Muscle layer of duodenum (tissue), 2 donors: ENCODE measurements around the gene RHBDF2.

Source experiments
- H3K27ac ChIP-seq: one replicate; pipeline ENCODE4 v1.7.0; 2013; ENCODE audit warnings: mild to moderate bottlenecking, low read length
- H3K27me3 ChIP-seq: one replicate; pipeline ENCODE4 v1.7.0; 2013; ENCODE audit warnings: low read depth, mild to moderate bottlenecking, control low read depth, low read length
- H3K36me3 ChIP-seq, 2 donors: one replicate each; pipeline ENCODE4 v1.7.0; 2013; ENCODE audit warnings: low read length in 2 of 2, control low read depth in 1 of 2, mild to moderate bottlenecking in 1 of 2; ENCODE audit not compliant: insufficient read depth in 2 of 2, control insufficient read depth in 1 of 2
- H3K4me1 ChIP-seq, 2 donors: one replicate each; pipeline ENCODE4 v1.7.0; 2013; ENCODE audit warnings: low read length in 2 of 2, mild to moderate bottlenecking in 2 of 2, control low read depth in 1 of 2, moderate library complexity in 1 of 2; ENCODE audit not compliant: insufficient read depth in 2 of 2, control insufficient read depth in 1 of 2
- H3K4me3 ChIP-seq, 2 donors: one replicate each; pipeline ENCODE4 v1.7.0; 2013; ENCODE audit warnings: low read length in 2 of 2, low read depth in 1 of 2, mild to moderate bottlenecking in 1 of 2
- H3K9me3 ChIP-seq, 2 donors: one replicate each; pipeline ENCODE4 v1.7.0; 2013; ENCODE audit warnings: low read length in 2 of 2, control low read depth in 1 of 2, mild to moderate bottlenecking in 1 of 2; ENCODE audit not compliant: control insufficient read depth in 1 of 2
- donor health status: healthy.

Gene RHBDF2

DNA sequence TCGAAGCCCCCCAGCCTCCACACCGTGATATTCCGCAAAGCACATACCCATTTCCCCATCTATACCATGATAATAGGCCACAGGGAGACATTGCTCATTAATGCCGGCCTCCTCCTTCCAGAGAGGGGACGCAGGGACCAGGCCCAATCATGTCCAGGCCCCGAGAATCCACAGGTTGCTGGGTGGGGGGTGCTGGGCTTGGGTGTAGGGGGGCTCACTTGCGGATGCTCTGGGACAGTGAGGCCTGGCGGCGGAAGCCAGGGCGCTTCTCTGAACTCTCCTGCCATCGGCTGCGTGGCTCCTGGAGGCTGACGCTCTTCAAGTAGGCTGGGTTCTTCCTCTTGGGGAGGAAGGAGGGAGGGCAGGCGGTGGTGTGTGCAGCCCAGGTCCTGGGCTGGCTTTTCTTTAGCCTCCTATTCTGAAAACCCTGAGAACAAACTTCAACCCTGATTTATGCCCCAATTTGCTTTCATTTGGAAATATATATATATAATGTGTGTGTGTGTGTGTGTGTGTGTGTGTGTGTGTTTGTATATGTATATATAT lies 21.6 kb downstream of the RHBDF2 start:
- Histone ChIP-seq H3K4me3 (no peak overlapping the region), H3K9me3 (no peaks in the 10 kb centered on the region), H3K36me3 (no peaks in the 10 kb centered on the region), H3K27ac (no peak overlapping the region), H3K27me3 (no peaks in the 10 kb centered on the region), H3K4me1 (peaks cover 0 to 4% of the 10 kb centered on the region in 2 donors)

DNA sequence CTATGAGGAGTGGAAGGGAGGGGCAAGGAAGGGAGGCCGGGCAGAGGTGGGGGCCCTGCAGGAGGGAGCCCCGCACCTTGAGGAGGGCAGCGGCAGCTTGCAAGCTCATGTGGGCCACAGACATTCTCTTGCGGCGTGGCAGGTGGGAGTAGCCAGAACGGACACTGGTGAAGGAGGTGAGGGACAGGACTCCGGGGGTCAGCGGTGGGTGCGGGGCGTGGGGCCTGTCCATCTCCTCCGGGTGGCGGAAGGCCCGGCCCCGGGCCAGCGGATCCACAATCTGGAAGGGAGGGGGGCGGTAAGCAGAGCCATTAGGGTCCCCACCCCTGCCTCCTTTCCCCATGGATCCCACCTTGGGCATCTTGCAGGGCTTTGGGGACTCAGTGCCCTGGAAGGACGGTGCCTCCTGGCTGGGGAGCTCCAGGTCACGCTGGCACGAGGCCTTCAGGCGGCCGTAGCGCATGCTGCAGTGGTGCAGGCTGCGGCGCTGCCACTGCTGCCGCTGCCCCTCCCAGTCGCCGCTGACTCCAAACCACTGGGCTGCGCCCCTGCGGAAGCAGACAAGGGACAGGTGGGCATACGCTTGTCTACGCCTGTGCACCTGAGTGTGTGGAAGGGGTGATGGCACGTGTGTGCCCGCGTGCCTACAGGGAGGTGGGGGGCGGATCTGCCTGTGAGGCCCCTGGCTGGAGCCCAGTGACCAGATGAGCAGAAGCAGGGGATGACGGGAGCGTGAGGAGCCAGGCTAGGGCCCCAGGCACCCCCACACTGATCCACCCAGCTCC lies 22.3 kb downstream of the RHBDF2 start:
- Histone ChIP-seq H3K9me3 (no peaks in the 10 kb centered on the region), H3K36me3 (no peaks in the 10 kb centered on the region), H3K4me3 (no peak overlapping the region), H3K27ac (no peak overlapping the region), H3K27me3 (no peaks in the 10 kb centered on the region), H3K4me1 (peaks cover 0 to 4% of the 10 kb centered on the region in 2 donors)

DNA sequence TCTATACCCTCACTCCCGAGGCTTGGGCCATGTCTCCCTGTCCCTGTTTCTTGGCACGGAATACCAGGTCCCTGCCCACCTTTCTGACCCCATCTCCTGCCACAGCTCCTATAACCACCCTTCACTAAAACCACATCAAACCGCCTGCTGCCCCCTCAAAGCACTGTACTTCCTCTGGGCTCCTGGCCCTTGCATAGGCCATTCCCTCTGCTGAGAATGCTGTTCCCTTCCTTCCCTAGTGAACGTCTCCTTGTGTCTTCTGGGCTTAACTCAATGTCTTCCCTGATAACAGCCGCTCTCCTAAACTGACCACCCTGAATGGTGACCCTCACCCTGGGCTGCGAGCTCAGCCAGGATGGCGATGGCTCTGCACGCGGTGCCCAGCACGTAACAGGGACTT lies 23.1 kb downstream of the RHBDF2 start:
- peaks cover 0 to 2% of the 10 kb centered on the region in 2 donors for H3K36me3 ChIP-seq
- no peak overlapping the region for H3K4me3 ChIP-seq
- peaks cover 0 to 4% of the 10 kb centered on the region in 2 donors for H3K4me1 ChIP-seq
- H3K27me3 ChIP-seq: no peaks in the 10 kb centered on the region
- H3K9me3 ChIP-seq: no peaks in the 10 kb centered on the region
- no peak overlapping the region for H3K27ac ChIP-seq

DNA sequence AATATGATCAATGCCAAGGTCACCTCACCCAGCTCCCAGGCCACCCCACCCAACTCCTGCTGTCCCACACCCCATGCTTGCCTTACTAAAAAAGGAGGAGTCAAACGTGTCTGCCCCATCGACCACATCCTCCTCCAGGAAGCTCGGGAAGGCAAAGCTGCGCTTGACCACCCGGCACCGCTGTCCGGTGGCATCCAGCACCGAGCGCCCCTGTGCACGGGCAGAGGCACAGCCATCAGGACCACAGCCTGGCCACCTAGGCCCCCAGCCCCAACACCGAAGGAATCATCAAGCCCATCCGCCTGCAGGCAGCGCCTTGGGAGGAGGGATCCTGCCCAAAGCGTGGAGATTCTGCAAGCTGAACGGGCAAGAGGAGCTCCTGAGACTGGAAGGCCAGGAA lies 23.6 kb downstream of the RHBDF2 start:
- Histone ChIP-seq H3K4me3 (no peak overlapping the region), H3K9me3 (no peaks in the 10 kb centered on the region), H3K4me1 (peaks cover 0 to 4% of the 10 kb centered on the region in 2 donors), H3K27me3 (no peaks in the 10 kb centered on the region), H3K27ac (no peak overlapping the region), H3K36me3 (peaks cover 0 to 8% of the 10 kb centered on the region in 2 donors)

DNA sequence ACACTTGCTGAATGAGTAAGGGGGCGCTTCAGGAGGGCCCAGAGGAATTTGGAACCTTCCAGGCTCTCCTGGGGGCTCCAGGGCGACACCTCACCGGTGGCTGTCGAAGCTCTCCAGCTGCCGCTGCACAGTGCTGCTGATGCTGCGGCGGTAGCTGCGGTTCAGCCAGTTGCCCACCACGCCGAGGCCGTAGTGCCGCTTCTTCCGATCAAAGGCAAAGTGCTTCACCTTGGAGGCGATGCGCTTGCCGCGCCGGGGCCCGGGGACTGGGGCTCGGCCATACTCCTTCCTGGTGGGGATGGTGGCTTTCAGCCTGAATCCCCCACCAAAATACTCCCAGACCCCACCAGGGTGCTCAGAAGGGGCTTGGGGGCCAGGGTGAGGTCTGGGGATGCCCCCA lies 24.5 kb downstream of the RHBDF2 start:
- H3K9me3 ChIP-seq: no peaks in the 10 kb centered on the region
- H3K4me1 ChIP-seq: peaks cover 0 to 4% of the 10 kb centered on the region in 2 donors
- no peak overlapping the region for H3K27ac ChIP-seq
- H3K36me3 ChIP-seq: peaks cover 0 to 16% of the 10 kb centered on the region in 2 donors
- H3K4me3 ChIP-seq: no peak overlapping the region
- no peaks in the 10 kb centered on the region for H3K27me3 ChIP-seq

DNA sequence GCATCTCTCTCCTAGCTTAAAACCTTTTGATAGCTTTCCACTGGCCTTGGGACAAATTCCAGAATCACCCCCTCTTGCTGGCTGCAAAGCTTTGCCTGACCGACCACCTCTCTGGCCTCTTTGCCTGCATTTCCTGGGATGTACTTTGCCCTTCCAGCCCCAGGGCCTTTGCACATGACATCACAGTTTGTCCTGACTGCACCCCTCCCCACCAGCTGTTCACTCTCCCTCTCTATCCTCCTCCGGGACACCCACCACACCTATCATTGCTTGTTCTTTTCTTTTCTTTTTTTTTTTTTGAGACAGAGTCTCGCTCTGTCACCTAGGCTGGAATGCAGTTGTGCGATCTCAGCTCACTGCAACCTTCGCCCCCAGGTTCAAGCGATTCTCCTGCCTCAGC lies 25.9 kb downstream of the RHBDF2 start:
- Histone ChIP-seq H3K36me3 (peaks cover 0 to 17% of the 10 kb centered on the region in 2 donors), H3K4me3 (no peak overlapping the region), H3K9me3 (no peaks in the 10 kb centered on the region), H3K27me3 (no peaks in the 10 kb centered on the region), H3K27ac (no peak overlapping the region), H3K4me1 (no peaks in the 10 kb centered on the region)

DNA sequence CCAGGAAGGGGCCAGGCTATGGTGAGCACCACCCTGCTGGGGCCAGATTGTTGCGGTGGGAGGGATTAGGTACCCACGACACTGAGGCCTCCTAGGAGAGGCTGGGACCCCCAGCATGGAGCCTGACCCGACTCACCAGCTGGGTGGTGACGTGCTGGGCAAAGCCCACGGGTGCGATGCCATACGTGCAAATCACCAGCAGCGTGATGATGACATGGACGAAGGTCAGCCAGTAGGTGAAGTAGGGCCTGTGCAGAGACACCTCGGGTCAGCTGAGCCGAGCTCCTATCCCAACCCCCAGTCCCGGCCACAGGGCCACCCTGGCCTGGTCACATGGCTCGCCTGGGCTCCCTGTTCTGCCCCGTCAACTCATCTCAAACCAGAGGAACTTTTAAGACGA lies 26.3 kb downstream of the RHBDF2 start:
- H3K4me1 ChIP-seq: no peaks in the 10 kb centered on the region
- no peak overlapping the region for H3K4me3 ChIP-seq
- H3K9me3 ChIP-seq: no peaks in the 10 kb centered on the region
- H3K27me3 ChIP-seq: no peaks in the 10 kb centered on the region
- peaks cover 0 to 17% of the 10 kb centered on the region in 2 donors for H3K36me3 ChIP-seq
- no peak overlapping the region for H3K27ac ChIP-seq

DNA sequence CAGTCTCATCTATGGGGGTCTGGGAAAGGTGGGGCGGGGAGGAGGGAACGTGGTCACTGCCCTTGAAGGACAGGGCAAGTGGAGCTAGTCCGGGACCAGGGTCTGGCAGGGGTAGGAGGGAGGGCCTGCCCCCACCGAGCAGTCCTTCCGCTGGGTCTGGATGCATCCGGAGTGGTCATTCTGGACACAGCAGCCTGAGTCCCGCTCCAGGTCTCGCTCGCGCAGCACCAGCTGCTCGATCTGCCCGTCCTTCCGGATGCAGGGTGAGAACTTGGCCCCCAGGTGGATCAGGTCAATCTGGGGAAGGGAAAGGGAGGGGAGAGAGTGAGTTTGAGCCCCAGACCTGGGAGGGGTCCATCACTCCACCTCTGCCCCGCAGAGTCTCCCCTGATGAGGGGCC lies 27.0 kb downstream of the RHBDF2 start:
- no peaks in the 10 kb centered on the region for H3K9me3 ChIP-seq
- H3K4me3 ChIP-seq: no peak overlapping the region
- H3K27ac ChIP-seq: no peak overlapping the region
- no peaks in the 10 kb centered on the region for H3K4me1 ChIP-seq
- H3K27me3 ChIP-seq: no peaks in the 10 kb centered on the region
- H3K36me3 ChIP-seq: peaks cover 0 to 17% of the 10 kb centered on the region in 2 donors

DNA sequence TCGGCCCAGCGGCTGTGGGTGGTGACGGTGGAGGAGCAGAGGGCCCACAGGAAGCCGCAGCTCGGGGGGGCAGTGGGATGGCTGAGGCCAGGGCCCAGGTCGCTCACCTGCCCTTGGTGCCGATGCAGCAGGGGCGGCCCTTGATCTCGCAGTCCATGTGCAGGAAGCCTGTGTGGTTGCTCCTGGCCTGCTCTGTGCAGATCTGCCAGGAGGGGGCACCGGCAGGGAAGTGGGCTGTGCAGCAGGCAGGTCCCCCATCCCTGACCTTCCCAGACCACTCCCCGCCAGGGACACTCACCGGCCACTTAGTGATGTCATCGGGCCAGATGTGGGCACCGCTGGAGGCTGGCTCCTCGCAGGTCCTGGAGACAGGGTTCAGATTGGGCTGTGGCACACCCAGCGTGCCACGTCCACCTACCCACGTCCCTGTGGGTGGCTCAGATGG lies 27.7 kb downstream of the RHBDF2 start:
- no peak overlapping the region for H3K4me3 ChIP-seq
- no peak overlapping the region for H3K27ac ChIP-seq
- H3K4me1 ChIP-seq: no peaks in the 10 kb centered on the region
- H3K9me3 ChIP-seq: no peaks in the 10 kb centered on the region
- peaks cover 0 to 17% of the 10 kb centered on the region in 2 donors for H3K36me3 ChIP-seq
- H3K27me3 ChIP-seq: no peaks in the 10 kb centered on the region

DNA sequence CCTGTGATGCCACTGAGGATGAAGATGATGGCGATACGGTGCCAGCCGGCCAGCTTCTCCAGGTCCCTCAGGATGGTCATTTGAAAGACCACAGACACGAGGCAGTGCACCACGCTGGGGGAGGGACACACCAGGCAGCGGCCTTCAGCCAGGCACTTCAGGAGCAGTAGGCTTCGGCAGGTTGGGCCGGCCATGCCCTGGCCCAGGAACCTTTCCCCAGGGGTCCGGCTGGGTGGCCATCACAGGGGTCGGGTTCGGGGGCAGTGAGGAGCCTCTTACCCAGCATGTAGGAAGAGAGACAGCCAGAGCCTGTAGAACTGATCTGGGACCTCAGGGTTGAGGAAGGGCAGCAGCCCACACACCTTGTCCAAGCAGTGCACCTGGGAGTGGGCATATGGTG lies 28.5 kb downstream of the RHBDF2 start:
- Histone ChIP-seq H3K27me3 (no peaks in the 10 kb centered on the region), H3K4me3 (no peak overlapping the region), H3K9me3 (no peaks in the 10 kb centered on the region), H3K36me3 (peaks cover 0 to 17% of the 10 kb centered on the region in 2 donors), H3K4me1 (no peaks in the 10 kb centered on the region), H3K27ac (no peak overlapping the region)

DNA sequence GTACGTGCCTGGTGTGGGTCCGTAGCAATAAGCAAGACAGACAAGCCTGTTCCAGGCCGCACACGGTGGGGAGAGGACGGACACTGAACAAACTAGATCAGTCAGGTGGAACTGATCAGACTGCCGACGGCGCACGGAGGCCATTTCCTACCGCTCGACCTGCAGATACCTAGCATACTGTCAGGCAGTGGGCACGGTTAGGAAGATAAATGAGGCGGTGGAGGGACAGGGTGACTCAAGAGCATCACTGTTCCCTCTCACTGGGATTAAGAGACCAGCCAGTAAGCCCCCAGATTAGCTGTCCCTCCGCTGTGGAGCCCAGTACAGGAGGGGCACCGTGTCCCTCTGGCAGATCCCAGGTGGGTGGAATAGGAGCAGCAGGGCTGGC lies 29.0 kb downstream of the RHBDF2 start:
- Histone ChIP-seq H3K4me1 (no peaks in the 10 kb centered on the region), H3K4me3 (no peak overlapping the region), H3K27me3 (no peaks in the 10 kb centered on the region), H3K27ac (no peak overlapping the region), H3K36me3 (peaks cover 0 to 17% of the 10 kb centered on the region in 2 donors), H3K9me3 (no peaks in the 10 kb centered on the region)
